Activated CD4-positive, alpha-beta T cell treated with anti-CD3 and anti-CD28 coated beads for 36 hours (primary cell): ENCODE results near the gene CGB5. TPM values are rescaled to one million over a fixed set of nuclear protein-coding genes. Genes with fewer than 3 reads are reported as not detected.
A peak's percentile ranks its signal among the peaks of the same experiment; 100 is the strongest.

Experiments
- ATAC-seq: fragments of 200-7000 bp; cut with Tn5 transposase; one replicate; pipeline ENCODE4 v1.10.0; 2021; ENCODE audit warnings: mild to moderate bottlenecking, moderate library complexity
- CTCF ChIA-PET: fragments of 350-600 bp; sonication (Branson Sonifier 250); formaldehyde crosslinking; loops from one replicate; lab custom pipeline; 2021; ENCODE audit warnings: antibody characterized with exemption; lab: Charles Lee
- POLR2A ChIA-PET: fragments of 350-600 bp; sonication (Branson Sonifier 250); formaldehyde crosslinking; loops from one replicate; lab custom pipeline; 2021; ENCODE audit warnings: antibody characterized with exemption, inconsistent platforms; lab: Charles Lee
- DNase-seq: peaks from one replicate; pipeline ENCODE4 v3.0.0-alpha.2; 2020
- H3K27ac Mint-ChIP-seq: one replicate; pipeline ENCODE4 v1.8.0; 2021; ENCODE audit warnings: mixed read lengths
- H3K27me3 Mint-ChIP-seq: one replicate; pipeline ENCODE4 v1.8.0; 2021; ENCODE audit warnings: mixed read lengths
- H3K36me3 Mint-ChIP-seq: one replicate; pipeline ENCODE4 v1.8.0; 2021; ENCODE audit warnings: low read depth, mixed read lengths
- H3K4me1 Mint-ChIP-seq: one replicate; pipeline ENCODE4 v1.8.0; 2021; ENCODE audit warnings: mixed read lengths
- H3K4me3 Mint-ChIP-seq: one replicate; pipeline ENCODE4 v1.8.0; 2021; ENCODE audit warnings: mild to moderate bottlenecking, moderate library complexity, mixed read lengths
- H3K9me3 Mint-ChIP-seq: one replicate; pipeline ENCODE4 v1.8.0; 2021; ENCODE audit warnings: low read depth, mixed read lengths
- intact Hi-C, 2 experiments: fragments of 100-400 bp; cut with DNase I in 1 of 2; cut with micrococcal nuclease in 1 of 2; formaldehyde crosslinking; loops; one replicate each; pipeline versions ENCODE4 v1.14.2 to v1.15.1; 2022 to 2024; cut with DNase I, micrococcal nuclease
- microRNA-seq: library from miRNA; unstranded; fragments of <30 nt; microRNA quantifications from one replicate; pipeline ENCODE4 v1.2.0, GENCODE V29; 2021; ENCODE audit warnings: borderline replicate concordance
- total RNA-seq, 2 experiments: library from RNA; stranded (reverse); gene quantifications; one replicate each; pipeline ENCODE4 v1.2.3, GENCODE V29; 2021

The CGB5 gene
- total RNA-seq, 2 experiments from 2014 or later = not detected

DNA sequence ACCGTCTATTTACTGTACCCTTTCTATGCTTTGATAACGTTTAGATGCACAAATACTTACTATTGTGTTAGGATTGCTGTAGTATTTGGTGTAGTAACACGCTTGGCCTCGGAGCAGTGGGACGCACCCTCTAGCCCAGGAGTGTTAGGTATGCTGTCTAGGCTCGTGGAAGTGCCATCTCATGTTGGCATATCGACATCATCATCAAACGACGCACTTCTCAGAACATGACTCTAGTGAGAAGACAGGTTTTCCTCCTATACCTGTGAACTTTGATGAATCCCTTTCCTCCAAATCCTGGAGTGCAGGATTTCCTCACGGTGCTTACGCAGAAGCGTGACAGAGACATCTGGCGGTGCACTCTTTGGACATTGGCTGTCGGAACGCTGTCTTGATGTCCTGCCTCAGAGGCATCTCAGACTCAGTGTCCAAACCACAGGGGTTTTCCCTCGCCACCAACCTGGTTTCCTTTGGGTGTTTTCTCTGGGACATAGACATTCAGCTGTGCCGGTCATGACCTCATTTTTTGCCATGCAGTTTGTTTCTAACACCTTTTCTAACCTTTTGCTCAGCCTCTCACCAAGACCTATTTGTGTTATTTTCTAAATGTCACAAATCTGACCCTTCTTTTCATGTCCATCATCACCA, 47.9 kb downstream of the CGB5 start:
- Mint-ChIP-seq H3K27ac (peak overlapping the region; percentile 60), H3K36me3 (peaks cover 62% of the 10 kb centered on the region), H3K27me3 (no peaks in the 10 kb centered on the region), H3K9me3 (no peaks in the 10 kb centered on the region), H3K4me1 (peaks cover 30% of the 10 kb centered on the region), H3K4me3 (no peak overlapping the region)
- ATAC-seq (no peak), DNase-seq (no peak)
- intact Hi-C loops = no loop called here
- ChIA-PET POLR2A (no interaction called here), CTCF (interaction anchor here (0.6 kb wide), 1 partner anchor 665 kb away, joined by 3 read pairs; no protein-coding TSS in a partner anchor)

DNA sequence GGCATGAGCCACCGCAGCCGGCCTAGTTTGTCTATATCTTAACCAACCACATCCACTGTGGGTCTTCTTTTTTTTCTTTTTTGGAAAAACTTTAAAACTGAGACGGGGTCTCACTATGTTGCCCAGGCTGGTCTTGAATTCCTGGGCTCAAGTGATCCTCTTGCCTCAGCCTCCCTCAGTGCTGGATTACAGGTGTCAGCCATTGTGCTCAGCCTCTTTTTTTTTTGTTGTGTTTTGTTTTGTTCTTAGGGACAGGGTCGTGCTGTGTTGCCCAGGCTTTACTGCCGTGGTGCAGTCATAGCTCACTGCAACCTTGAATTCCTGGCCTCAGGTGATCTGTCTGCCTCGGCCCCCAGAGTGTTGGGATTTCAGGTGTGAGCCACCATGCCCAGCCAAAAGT, 49.0 kb downstream of the CGB5 start:
- Mint-ChIP-seq H3K9me3 (no peaks in the 10 kb centered on the region), H3K27me3 (no peaks in the 10 kb centered on the region), H3K27ac (no peak overlapping the region), H3K4me1 (peaks cover 23% of the 10 kb centered on the region), H3K36me3 (peaks cover 57% of the 10 kb centered on the region), H3K4me3 (no peak overlapping the region)
- POLR2A ChIA-PET = interaction anchor here (0.9 kb wide), 1 partner anchor 22 kb away, joined by 3 read pairs; the partner anchor contains the start of gene LIN7B
- ATAC-seq (no peak), DNase-seq (no peak)
- CTCF ChIA-PET = no interaction called here
- intact Hi-C loops = no loop called here

Small RNA genes lying within 50 kb of the gene (microRNA-seq; reads per million reads assigned to microRNA genes)
- not detected for gene MIR6798

Other genes starting within 250 kb of the CGB5 start
- 10 to 100 TPM; 65.9 to 70.3 TPM for gene BCAT2, start 232.8 kb upstream of the CGB5 start, total RNA-seq
- gene HSD17B14, start 207.4 kb upstream of the CGB5 start, total RNA-seq = under 1 TPM; 0.21 to 0.83 TPM
- 10 to 100 TPM in 1 of 2 experiments, 1 to 10 TPM in 1; 7.0 to 10.9 TPM for gene PLEKHA4, start 175.2 kb upstream of the CGB5 start, total RNA-seq
- 10 to 100 TPM; 51.6 to 62.4 TPM for gene PPP1R15A, start 171.4 kb upstream of the CGB5 start, total RNA-seq
- gene TULP2, start 145.1 kb upstream of the CGB5 start, total RNA-seq = under 1 TPM; 0.37 to 0.87 TPM
- 100 to 1,000 TPM; 115 to 118 TPM for gene NUCB1, start 143.5 kb upstream of the CGB5 start, total RNA-seq
- gene DHDH, start 110.1 kb upstream of the CGB5 start, total RNA-seq = 1 to 10 TPM; 1.4 to 2.4 TPM
- 100 to 1,000 TPM; 128 to 143 TPM for gene BAX, start 89.0 kb upstream of the CGB5 start, total RNA-seq
- 1,000 to 10,000 TPM in 1 of 2 experiments, 100 to 1,000 TPM in 1; 809 to 1,111 TPM for gene FTL, start 78.5 kb upstream of the CGB5 start, total RNA-seq
- 100 to 1,000 TPM in 1 of 2 experiments, 10 to 100 TPM in 1; 80.2 to 102 TPM for gene GYS1, start 50.5 kb upstream of the CGB5 start, total RNA-seq
- gene RUVBL2, start 50.0 kb upstream of the CGB5 start, total RNA-seq = 100 to 1,000 TPM; 155 to 178 TPM
- gene LHB, start 26.8 kb upstream of the CGB5 start, total RNA-seq = under 1 TPM; 0.39 to 0.51 TPM
- gene CGB3, start 19.5 kb upstream of the CGB5 start, total RNA-seq = not detected
- gene CGB2, start 12.0 kb upstream of the CGB5 start, total RNA-seq = under 1 TPM in 1 of 2 experiments, not detected in 1; 0.43 TPM
- not detected for gene CGB1, start 7.0 kb upstream of the CGB5 start, total RNA-seq
- gene CGB8, start 5.3 kb downstream of the CGB5 start, total RNA-seq = not detected
- under 1 TPM in 1 of 2 experiments, not detected in 1; 0.40 TPM for gene CGB7, start 13.9 kb downstream of the CGB5 start, total RNA-seq
- not detected for gene NTF4, start 21.0 kb downstream of the CGB5 start, total RNA-seq
- gene KCNA7, start 28.9 kb downstream of the CGB5 start, total RNA-seq = not detected
- gene SNRNP70, start 41.6 kb downstream of the CGB5 start, total RNA-seq = 100 to 1,000 TPM; 225 to 306 TPM
- 1 to 10 TPM; 3.5 to 4.3 TPM for gene LIN7B, start 70.5 kb downstream of the CGB5 start, total RNA-seq
- 1 to 10 TPM; 1.7 to 2.0 TPM for gene C19orf73, start 75.3 kb downstream of the CGB5 start, total RNA-seq
- gene PPFIA3, start 75.7 kb downstream of the CGB5 start, total RNA-seq = 1 to 10 TPM; 5.4 to 6.1 TPM
- not detected for gene HRC, start 111.5 kb downstream of the CGB5 start, total RNA-seq
- 1 to 10 TPM; 1.5 to 1.9 TPM for gene TRPM4, start 113.9 kb downstream of the CGB5 start, total RNA-seq